Measurements from ENCODE around the gene NDUFA5.
"Not testable (repeated sequence)": the region's sequence is repeated elsewhere in the genome, so short reads cannot be mapped to it uniquely, and the experiment has no call there.

The NDUFA5 gene

GRCh38 chr7:123555484-123555883 is 2.1 kb downstream of the NDUFA5 start:
- DNase-seq: no peak

DNA sequence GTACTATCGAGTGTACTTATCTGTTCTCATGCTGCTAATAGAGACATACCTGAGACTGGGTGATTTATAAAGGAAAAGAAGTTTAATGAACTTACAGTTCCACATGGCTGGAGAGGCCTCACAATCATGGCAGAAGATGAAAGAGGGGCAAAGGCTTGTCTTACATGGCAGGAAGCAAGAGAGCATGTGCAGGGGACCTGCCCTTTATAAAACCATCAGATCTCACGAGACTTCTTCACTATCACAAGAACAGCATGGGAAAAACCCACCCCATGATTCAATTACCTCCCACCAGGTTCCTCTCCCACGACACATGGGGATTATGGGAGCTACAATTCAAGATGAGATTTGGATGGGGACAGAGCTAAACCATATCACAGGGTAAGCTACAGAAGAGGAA is 4.5 kb downstream of the NDUFA5 start:
- DNase-seq: no peak

DNA sequence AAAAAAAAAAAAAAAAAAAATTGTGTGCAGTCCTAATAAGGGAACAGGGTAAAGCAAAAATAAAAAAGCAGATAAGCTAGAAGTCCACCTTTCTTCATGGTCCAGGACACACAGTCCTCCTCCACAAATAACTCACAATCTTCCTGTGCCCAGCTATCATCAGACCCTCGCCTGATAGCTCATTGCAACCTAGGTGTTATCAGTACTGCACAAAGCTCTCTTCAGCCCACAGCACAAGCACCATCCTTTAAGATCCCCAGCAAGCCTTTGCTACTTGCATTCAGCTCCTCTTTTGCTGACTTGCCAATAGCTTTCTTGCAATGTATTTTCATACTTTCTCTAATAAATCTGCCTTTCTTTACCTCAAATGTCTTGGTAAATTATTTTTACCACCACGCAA is 5.0 kb downstream of the NDUFA5 start:
- DNase-seq: no peak

DNA sequence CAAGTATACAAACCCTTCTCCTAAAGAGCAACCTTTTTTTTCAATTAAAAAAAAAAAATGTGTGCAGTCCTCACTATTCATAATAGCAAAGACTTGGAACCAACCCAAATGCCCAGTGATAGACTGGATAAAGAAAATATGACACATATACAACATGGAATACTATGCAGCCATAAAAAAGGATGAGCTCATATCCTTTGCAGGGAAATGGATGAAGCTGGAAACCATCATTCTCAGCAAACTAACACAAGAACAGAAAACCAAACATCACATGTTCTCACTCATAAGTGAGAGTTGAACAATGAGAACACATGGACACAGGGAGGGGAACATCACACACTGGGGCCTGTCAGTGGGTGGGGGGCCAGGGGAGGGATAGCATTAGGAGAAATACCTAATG is 5.5 kb downstream of the NDUFA5 start:
- DNase-seq: not testable (repeated sequence)

GRCh38 chr7:123548406-123548805 is 9.2 kb downstream of the NDUFA5 start:
- DNase-seq: no peak

DNA sequence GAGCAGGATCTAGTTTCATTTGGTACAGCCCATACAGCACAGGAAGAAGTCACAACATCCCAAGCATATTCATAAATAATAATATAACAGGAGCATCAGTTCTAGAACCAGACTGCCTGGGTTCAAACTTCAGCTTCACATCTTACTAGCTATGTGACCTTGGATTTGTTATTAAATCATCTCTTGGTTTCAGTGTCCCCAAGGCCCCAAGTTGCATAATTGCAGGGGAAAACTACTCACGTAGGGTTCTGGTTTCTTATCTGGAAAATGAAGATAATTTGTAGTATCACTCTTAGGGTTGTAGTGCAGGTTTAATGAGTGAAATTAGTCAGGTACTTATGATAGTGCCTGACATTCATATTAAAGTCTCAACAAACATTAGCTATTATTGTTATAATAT is 17.7 kb downstream of the NDUFA5 start:
- DNase-seq: no peak

- no peak for DNase-seq
These were observed 18.7 kb downstream of the NDUFA5 start for GRCh38 chr7:123538897-123539296.

DNA sequence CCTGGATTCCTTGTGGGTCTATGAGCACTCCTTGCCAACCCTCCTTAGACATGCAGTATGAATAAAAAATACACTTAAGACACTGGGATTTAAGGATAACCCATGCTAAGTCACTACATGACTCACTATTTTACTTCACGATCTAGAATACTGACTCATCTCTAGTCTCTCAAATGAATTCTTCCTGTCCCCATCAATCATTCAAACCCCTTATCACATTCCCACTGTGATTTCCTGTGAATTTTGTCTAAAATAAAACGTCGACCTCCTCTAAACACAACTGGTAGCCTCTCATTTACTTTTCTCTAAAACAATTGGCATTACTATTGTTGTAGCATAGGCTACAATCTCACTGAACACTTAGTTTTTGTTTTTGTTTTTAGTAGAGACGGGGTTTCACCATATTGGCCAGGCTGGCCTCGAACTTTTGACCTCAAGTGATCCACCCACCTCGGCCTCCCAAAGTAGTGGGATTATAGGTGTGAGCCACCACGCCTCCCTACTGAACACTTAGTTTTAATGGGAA is 19.4 kb downstream of the NDUFA5 start:
- no peak for DNase-seq

DNA sequence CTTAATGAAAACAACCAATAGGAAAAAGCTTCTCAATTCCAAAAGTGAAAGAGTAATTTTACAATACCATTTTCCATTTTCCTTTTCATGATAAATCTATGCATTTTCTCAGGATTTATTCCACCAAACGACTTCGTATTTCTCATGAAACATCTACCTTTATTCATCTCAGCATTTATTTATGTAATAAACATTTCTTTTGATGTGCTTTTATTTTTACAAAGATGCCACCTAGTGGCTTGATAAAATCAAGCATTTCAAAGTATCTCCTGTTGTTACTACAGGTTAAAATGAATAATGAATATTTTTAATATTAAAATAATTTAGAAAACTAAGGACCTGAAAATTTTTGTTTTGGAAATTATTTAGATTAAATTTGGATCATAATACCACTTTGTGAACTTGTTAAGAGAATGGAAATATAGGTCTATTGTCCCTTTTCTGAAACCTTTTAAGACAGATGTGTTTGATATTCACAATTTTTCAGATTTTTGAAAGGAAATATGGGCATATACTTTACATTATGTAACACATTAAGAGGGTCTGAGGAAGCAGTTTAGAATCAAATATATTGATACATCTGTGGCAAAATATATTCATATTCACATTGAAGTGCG is 20.5 kb downstream of the NDUFA5 start:
- DNase-seq: peak in 3 of 4 experiments; percentile 26 to 50 (median 37)

- no peak for DNase-seq
These were observed 22.1 kb downstream of the NDUFA5 start for GRCh38 chr7:123535517-123535916.

- peak; percentile 97 to 99 (median 98) for DNase-seq
These were observed 23.0 kb downstream of the NDUFA5 start, which contains the start of gene IQUB for GRCh38 chr7:123534383-123535260. Gene IQUB, minus strand, starts transcription at chr7:123534595. Its CDS starts 22,255 bp downstream, at chr7:123512340.

GRCh38 chr7:123533929-123534382 is 23.7 kb downstream of the NDUFA5 start:
- no peak for DNase-seq

DNA sequence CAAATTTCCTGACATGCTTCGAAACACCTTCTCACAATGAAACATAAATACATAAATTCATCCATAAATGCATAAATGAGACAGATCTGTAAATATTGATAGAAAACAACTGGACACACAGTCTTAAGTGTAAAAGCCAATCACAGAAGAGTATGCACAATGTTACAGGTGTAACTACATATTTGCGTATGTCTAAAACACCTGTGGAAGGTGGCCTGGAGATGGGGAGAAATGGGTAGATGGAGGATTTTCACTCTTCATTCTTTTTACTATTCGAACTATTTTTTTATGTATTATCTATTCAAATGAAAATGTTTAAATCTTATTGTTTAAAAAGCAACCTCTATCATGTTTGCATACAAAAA is 24.1 kb downstream of the NDUFA5 start:
- no peak for DNase-seq

- peak in 2 of 4 experiments; percentile 23 to 25 for DNase-seq
These were observed 24.6 kb downstream of the NDUFA5 start for GRCh38 chr7:123532788-123533552.

GRCh38 chr7:123532343-123532742 is 25.3 kb downstream of the NDUFA5 start:
- not testable (repeated sequence) for DNase-seq

GRCh38 chr7:123530035-123530591 is 27.5 kb downstream of the NDUFA5 start:
- not testable (repeated sequence) for DNase-seq

DNA sequence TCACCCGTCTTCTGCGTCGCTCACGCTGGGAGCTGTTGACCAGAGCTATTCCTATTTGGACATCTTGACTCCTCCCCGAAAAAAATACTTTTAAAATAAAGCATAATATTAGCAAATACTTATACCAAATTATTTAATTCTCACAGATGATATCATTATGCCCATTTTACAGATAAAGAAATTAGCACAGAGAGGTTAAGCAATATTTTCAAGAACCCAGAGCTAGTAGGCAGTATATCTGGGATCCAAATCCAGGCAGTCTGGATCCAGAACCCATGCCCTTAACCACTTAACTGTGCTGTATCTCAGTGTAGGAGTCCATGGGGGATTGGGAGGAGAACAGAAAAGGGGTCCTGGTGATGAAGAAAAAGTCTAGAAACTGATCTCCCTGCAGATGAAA is 29.4 kb downstream of the NDUFA5 start:
- DNase-seq: no peak

DNA sequence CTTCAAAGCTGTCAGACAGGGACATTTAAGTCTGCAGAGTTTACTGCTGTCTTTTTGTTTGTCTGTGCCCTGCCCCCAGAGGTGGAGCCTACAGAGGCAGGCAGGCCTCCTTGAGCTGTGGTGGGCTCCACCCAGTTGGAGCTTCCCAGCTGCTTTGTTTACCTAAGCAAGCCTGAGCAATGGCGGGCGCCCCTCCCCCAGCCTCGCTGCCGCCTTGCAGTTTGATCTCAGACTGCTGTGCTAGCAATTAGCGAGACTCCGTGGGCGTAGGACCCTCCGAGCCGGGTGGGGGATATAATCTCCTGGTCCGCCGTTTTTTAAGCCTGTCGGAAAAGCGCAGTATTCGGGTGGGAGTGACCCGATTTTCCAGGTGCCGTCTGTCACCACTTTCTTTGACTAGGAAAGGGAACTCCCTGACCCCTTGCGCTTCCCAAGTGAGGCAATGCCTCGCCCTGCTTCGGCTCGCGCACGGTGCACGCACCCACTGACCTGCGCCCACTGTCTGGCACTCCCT is 29.8 kb downstream of the NDUFA5 start:
- not testable (repeated sequence) for DNase-seq

GRCh38 chr7:123526533-123526932 is 31.1 kb downstream of the NDUFA5 start:
- DNase-seq: not testable (repeated sequence)

DNA sequence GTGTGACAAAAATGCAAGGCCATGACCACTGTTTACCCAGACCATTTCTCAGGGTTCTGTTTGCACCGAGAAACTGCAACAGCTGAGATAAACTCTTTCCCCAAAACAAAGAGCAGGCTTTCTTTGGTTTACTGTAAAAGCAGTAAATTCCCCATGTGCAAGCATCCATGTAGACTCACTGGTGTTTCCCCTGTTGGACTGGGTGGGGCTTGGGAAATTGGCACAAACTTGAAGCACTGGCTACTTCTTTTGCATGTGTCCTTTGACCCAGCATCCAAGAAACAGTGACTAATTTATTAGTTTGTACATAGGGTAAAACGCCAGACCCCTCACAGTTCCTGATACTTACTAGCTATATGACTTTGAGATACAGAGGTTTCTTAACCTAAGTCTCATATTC is 35.6 kb downstream of the NDUFA5 start:
- no peak for DNase-seq

- no peak for DNase-seq
These were observed 52.4 kb downstream of the NDUFA5 start for GRCh38 chr7:123505221-123505620.

- DNase-seq: no peak
These were observed 55.4 kb downstream of the NDUFA5 start for GRCh38 chr7:123502201-123502600.
